Transverse colon (tissue), 4 donors: Measurements from ENCODE around the gene ANKRD33B. TPM values are rescaled to one million over a fixed set of nuclear protein-coding genes. Genes with fewer than 3 reads are reported as not detected.

Experiments
- DNase-seq: peaks from one replicate; pipeline ENCODE4 v3.0.0-alpha.2; 2019
- H3K27ac ChIP-seq, 4 donors: fragments of 200-600 bp; sonication (generic); 2 replicates each; pipeline ENCODE4 v1.5.1; 2016 to 2018; ENCODE audit warnings: inconsistent platforms in 4 of 4
- H3K27me3 ChIP-seq: fragments of 200-600 bp; sonication (generic); 2 replicates; pipeline ENCODE4 v1.5.1; 2017; ENCODE audit warnings: inconsistent platforms
- H3K36me3 ChIP-seq, 4 donors: fragments of 200-600 bp; sonication (generic); 2 replicates each; pipeline ENCODE4 v1.5.1; 2017 to 2019; ENCODE audit warnings: inconsistent platforms in 4 of 4
- H3K4me1 ChIP-seq, 4 donors: fragments of 200-600 bp; sonication (generic); 2 replicates each; pipeline ENCODE4 v1.5.1; 2017 to 2020; ENCODE audit warnings: inconsistent platforms in 4 of 4
- H3K4me3 ChIP-seq, 4 donors: fragments of 200-600 bp; sonication (generic); 1 replicate in 1 of 4; 2 replicates in 3 of 4; pipeline versions ENCODE4 v1.5.1 to v1.6.1; 2017 to 2019; ENCODE audit warnings: inconsistent platforms in 4 of 4
- H3K9me3 ChIP-seq, 2 donors: fragments of 200-600 bp; sonication (generic); 2 replicates each; pipeline ENCODE4 v1.5.1; 2017 to 2019; ENCODE audit warnings: inconsistent platforms in 2 of 2
- CTCF ChIP-seq, 5 experiments: fragments of 200-600 bp in 3 of 5; fragments of 450-650 bp in 2 of 5; sonication (generic) in 3 of 5; IDR thresholded peaks; 1 replicate in 2 of 5; 2 replicates in 3 of 5; pipeline ENCODE4 v1.5.1; 2016 to 2017; ENCODE audit warnings: antibody characterized with exemption in 5 of 5, inconsistent platforms in 3 of 5, mild to moderate bottlenecking in 2 of 5, moderate library complexity in 1 of 5
- EP300 ChIP-seq: sonication (generic); formaldehyde crosslinking; IDR thresholded peaks from one replicate; pipeline ENCODE4 v1.6.1; 2017; ENCODE audit warnings: antibody characterized with exemption, low read depth
- POLR2A ChIP-seq: fragments of 450-650 bp; IDR thresholded peaks from one replicate; pipeline ENCODE4 v1.6.1; 2016; ENCODE audit warnings: antibody characterized with exemption, mild to moderate bottlenecking, moderate library complexity
- POLR2AphosphoS5 ChIP-seq, 3 donors: sonication (generic); formaldehyde crosslinking; IDR thresholded peaks; one replicate each; pipeline ENCODE4 v1.6.1; 2016; ENCODE audit warnings: antibody characterized with exemption in 3 of 3
- WGBS, 2 donors: methylation state at CpG; one replicate each; pipeline ENCODE4 v1.1.5; 2018; ENCODE audit warnings: low coverage in 1 of 2; 5-methylcytosine and 5-hydroxymethylcytosine counted together
- in situ Hi-C, 4 donors: fragments of 200-750 bp; cut with MboI; loops; one replicate each; pipeline versions ENCODE4 v1.15.0 to v1.15.1; 2017; ENCODE audit warnings: low sequenced_read_pairs in 3 of 4, low pct_ligation_motif_present in 1 of 4, low pct_unique_long_range_greater_than_20kb in 1 of 4
- intact Hi-C: fragments of 100-400 bp; cut with DNase I; formaldehyde crosslinking; loops from one replicate; pipeline ENCODE4 v1.15.1; 2023; ENCODE audit warnings: low total_unique reads
- total RNA-seq, 4 donors: library from RNA; depleted of rRNA; stranded (reverse); fragments of >200 nt; gene quantifications; one replicate each; pipeline ENCODE4 v1.1.0, GENCODE V29; 2016

The ANKRD33B gene
- total RNA-seq, 4 donors from 2014 or later: 0.20 to 3.2 (median 1.4) TPM

DNA sequence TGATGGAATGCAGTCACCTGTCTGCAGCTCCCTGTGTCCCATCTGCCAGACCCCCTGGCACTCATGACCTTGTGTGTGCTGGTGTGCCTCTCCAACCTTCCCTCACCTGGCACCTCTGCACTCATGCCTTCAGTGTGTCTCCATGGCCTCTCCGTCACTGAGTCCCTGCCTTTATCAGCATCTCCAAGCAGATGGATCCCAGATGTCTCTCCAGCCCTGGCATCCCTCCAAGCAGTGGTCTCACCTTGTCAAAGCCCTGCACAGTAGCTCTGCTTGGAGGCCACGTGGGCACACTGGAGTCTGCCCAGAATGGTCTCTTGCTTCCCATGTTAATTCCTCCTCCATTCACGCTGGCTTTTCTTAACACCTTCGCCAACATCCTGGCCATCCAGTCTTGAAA, 112.4 kb downstream of the ANKRD33B start:
- in situ Hi-C loops: no loop called here
- no peak overlapping the region for H3K27ac ChIP-seq

GRCh38 chr5:10676946-10677345, 113.1 kb downstream of the ANKRD33B start:
- in situ Hi-C loops (no loop called here), intact Hi-C loops (no loop called here)
- TF ChIP-seq POLR2A: no peak
- TF ChIP-seq EP300: no peak
- no peak for TF ChIP-seq CTCF (IDR thresholded peaks at IDR 0.05)
- TF ChIP-seq POLR2AphosphoS5 (IDR thresholded peaks at IDR 0.05): no peak
- Histone ChIP-seq H3K4me3 (no peak overlapping the region), H3K4me1 (no peaks in the 10 kb centered on the region), H3K27ac (no peak overlapping the region), H3K27me3 (no peaks in the 10 kb centered on the region), H3K9me3 (no peaks in the 10 kb centered on the region), H3K36me3 (peaks cover 0 to 23% (median 9%) of the 10 kb centered on the region in 4 donors)
- DNase-seq: no peak
- WGBS, 2 donors: 85 to 100% methylated on average over 1 of the region's 1 CpG

More for the DNA sequence above, 112.4 kb downstream of the ANKRD33B start:
- Histone ChIP-seq H3K27me3 (no peaks in the 10 kb centered on the region), H3K4me3 (no peak overlapping the region), H3K36me3 (peaks cover 0 to 23% (median 9%) of the 10 kb centered on the region in 4 donors), H3K4me1 (no peaks in the 10 kb centered on the region), H3K9me3 (no peaks in the 10 kb centered on the region)
- intact Hi-C loops: no loop called here
- no peak for DNase-seq
- TF ChIP-seq EP300: no peak
- TF ChIP-seq POLR2AphosphoS5 (IDR thresholded peaks at IDR 0.05): no peak
- no peak for TF ChIP-seq POLR2A
- no peak for TF ChIP-seq CTCF (IDR thresholded peaks at IDR 0.05)
- WGBS, 2 donors: 67 to 82% methylated on average over 2 to 4 of the region's 4 CpGs

GRCh38 chr5:10677533-10677932, 113.7 kb downstream of the ANKRD33B start:
- no peak for DNase-seq
- Histone ChIP-seq H3K36me3 (peaks cover 0 to 23% (median 9%) of the 10 kb centered on the region in 4 donors), H3K4me1 (no peaks in the 10 kb centered on the region), H3K27ac (no peak overlapping the region), H3K4me3 (no peak overlapping the region), H3K9me3 (no peaks in the 10 kb centered on the region), H3K27me3 (no peaks in the 10 kb centered on the region)
- 94% methylated on average over 7 of the region's 7 CpGs; no CpG with 5 or more reads in 1 of the 2 donors for WGBS, 2 donors
- TF ChIP-seq POLR2A (no peak), CTCF (IDR thresholded peaks at IDR 0.05) (no peak), POLR2AphosphoS5 (IDR thresholded peaks at IDR 0.05) (no peak), EP300 (no peak)
- intact Hi-C loops (no loop called here), in situ Hi-C loops (no loop called here)

DNA sequence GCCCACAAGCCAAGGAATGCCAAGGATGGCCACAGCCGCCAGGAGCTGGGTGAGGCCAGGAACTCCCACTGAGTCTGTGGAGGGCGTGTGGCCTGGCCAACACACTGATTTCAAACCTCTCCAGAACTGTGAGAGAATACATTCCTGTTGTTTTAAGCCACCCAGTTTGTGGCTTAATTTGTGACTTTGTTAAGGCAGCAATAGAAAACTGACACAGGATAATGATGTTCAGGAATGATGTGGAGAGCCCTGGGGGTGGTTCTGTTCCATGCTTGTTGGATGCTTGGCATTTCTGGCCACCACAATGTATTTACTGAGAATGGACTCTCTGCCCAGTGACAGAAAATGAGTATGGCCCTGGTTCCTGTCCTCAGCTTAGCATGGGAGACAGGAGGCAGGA, 114.4 kb downstream of the ANKRD33B start:
- 94% methylated on average over 2 of the region's 2 CpGs; no CpG with 5 or more reads in 1 of the 2 donors for WGBS, 2 donors
- no peak for TF ChIP-seq POLR2A
- TF ChIP-seq CTCF (IDR thresholded peaks at IDR 0.05): no peak
- TF ChIP-seq POLR2AphosphoS5 (IDR thresholded peaks at IDR 0.05): no peak
- no peak for TF ChIP-seq EP300
- in situ Hi-C loops: no loop called here
- H3K4me3 ChIP-seq: no peak overlapping the region
- H3K27ac ChIP-seq: no peak overlapping the region
- intact Hi-C loops: no loop called here
- H3K27me3 ChIP-seq: no peaks in the 10 kb centered on the region
- peaks cover 0 to 23% (median 9%) of the 10 kb centered on the region in 4 donors for H3K36me3 ChIP-seq
- H3K4me1 ChIP-seq: no peaks in the 10 kb centered on the region
- DNase-seq: no peak
- no peaks in the 10 kb centered on the region for H3K9me3 ChIP-seq
